Measurements from ENCODE around the gene OAS3. TPM values are rescaled to one million over a fixed set of nuclear protein-coding genes. Genes with fewer than 3 reads are reported as not detected.
"Not testable (repeated sequence)": the region's sequence is repeated elsewhere in the genome, so short reads cannot be mapped to it uniquely, and the experiment has no call there.

Gene OAS3, protein sequence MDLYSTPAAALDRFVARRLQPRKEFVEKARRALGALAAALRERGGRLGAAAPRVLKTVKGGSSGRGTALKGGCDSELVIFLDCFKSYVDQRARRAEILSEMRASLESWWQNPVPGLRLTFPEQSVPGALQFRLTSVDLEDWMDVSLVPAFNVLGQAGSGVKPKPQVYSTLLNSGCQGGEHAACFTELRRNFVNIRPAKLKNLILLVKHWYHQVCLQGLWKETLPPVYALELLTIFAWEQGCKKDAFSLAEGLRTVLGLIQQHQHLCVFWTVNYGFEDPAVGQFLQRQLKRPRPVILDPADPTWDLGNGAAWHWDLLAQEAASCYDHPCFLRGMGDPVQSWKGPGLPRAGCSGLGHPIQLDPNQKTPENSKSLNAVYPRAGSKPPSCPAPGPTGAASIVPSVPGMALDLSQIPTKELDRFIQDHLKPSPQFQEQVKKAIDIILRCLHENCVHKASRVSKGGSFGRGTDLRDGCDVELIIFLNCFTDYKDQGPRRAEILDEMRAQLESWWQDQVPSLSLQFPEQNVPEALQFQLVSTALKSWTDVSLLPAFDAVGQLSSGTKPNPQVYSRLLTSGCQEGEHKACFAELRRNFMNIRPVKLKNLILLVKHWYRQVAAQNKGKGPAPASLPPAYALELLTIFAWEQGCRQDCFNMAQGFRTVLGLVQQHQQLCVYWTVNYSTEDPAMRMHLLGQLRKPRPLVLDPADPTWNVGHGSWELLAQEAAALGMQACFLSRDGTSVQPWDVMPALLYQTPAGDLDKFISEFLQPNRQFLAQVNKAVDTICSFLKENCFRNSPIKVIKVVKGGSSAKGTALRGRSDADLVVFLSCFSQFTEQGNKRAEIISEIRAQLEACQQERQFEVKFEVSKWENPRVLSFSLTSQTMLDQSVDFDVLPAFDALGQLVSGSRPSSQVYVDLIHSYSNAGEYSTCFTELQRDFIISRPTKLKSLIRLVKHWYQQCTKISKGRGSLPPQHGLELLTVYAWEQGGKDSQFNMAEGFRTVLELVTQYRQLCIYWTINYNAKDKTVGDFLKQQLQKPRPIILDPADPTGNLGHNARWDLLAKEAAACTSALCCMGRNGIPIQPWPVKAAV
- polyA plus RNA-seq (ENCODE audit: insufficient read length), result 11.5 TPM
- long read RNA-seq, donor 1, full-length matches to known transcripts, result 2 of 2 reads
- long read RNA-seq, donor 1, partial matches to known transcripts, result 0 of 2 reads
- long read RNA-seq, donor 1, other reads (novel, unspliced or antisense), result 0 of 2 reads
- long read RNA-seq, donor 2, partial matches to known transcripts, result 0 of 1 reads
- long read RNA-seq, donor 2, other reads (novel, unspliced or antisense), result 0 of 1 reads
- long read RNA-seq, donor 3, partial matches to known transcripts, result 0 of 1 reads
- long read RNA-seq, donor 3, other reads (novel, unspliced or antisense), result 0 of 1 reads
- long read RNA-seq, donor 4, result 0 reads
- long read RNA-seq, donor 5, partial matches to known transcripts, result 0 of 1 reads
- long read RNA-seq, donor 5, other reads (novel, unspliced or antisense), result 0 of 1 reads
- long read RNA-seq, donor 6, partial matches to known transcripts, result 0 of 1 reads
- long read RNA-seq, donor 6, other reads (novel, unspliced or antisense), result 0 of 1 reads
- long read RNA-seq, donor 7, full-length matches to known transcripts, result 7 of 7 reads
- long read RNA-seq, donor 7, partial matches to known transcripts, result 0 of 7 reads
- long read RNA-seq, donor 7, other reads (novel, unspliced or antisense), result 0 of 7 reads
- long read RNA-seq, donor 8, partial matches to known transcripts, result 0 of 1 reads
- long read RNA-seq, donor 8, other reads (novel, unspliced or antisense), result 0 of 1 reads

- DNase-seq, result peak; percentile 78
Observed at GRCh38 chr12:112937741-112938719, at the start of gene OAS3. TSS of gene OAS3 (plus strand) at chr12:112938474. CDS start at chr12:112938531, 57 bp downstream.

DNA sequence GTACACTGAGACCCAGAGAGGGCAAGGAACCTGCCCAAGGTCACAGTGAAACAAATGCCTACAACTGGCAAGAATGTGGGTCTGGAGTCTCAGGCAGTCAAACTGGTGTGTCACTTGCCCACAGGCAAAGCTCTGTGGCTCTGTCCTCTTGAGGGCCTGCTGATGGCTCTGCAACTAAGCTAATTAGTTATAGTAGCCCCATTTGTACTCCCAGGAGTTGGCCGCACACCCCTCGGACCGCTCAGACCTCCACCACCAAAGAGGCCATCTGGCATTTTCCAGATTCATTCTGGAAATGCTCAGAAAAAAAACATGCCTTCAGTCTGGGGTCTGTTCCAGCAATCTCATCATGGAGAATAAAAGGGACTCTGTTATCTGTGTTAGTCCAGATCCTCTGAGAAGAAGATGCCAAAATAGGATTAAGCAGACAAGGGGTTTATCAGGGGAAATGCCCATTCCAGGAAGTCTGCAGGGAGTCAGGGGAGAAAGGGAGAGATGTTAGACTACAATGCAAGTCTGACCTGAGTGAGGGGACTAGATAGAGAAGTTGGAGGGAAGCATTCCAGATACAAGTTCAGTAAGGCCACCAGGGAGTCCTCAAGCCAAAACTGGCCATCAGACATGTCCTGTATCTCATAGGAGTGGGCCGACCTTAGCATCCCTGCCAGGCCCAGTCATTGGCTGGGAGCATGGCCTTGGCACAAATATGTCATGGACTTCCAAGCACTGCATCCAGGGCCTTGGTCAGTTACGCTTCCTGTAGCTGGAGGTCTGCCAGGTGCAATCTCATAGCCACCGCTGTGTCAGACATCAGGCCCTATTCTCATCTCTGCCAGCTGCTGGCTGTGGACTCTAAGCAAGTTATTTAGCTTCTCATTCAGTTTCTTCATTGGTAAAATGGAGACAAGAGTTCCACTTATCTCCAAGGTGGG is 46.9 kb upstream of the OAS3 start:
- DNase-seq, result no peak

GRCh38 chr12:112892856-112893255 is 45.4 kb upstream of the OAS3 start:
- no peak for DNase-seq

DNA sequence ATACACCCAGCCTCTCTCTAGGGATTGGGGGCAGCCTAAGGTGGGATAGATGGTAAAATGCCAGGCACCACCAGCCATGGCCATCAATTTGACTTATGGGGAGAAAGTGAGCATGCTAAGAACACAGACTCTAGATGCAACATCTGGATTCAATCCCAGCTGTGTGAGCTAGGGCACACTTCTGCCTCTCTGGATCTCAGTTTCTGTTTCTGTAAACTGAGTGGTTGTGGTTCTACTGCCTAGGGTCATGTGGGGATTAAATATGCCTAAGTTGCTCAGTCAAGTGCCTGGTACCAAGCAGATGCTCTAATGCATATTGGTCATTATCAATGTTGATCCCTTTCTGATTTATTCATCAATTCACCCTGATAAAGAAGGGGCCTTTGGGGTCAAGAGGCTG is 44.1 kb upstream of the OAS3 start:
- no peak for DNase-seq

DNA sequence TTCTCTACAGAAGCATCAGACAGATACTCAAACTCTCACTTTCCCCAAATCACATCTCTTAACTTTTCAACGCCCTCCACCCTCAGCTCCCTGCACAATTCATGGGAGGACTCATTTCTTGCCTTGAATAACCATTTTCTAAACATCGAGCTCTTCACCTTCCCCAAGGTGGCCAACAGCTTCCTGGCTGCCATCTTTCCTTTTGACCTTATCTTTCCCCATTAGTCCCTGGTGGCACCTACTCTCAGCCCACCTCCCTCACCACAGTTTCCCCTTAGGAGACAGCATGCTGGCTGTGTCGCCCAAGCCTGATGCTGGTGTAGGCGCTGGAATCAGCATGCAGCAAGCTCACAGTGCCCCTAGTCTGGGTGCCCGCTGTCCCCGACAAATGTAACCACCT is 39.9 kb upstream of the OAS3 start:
- no peak for DNase-seq

DNA sequence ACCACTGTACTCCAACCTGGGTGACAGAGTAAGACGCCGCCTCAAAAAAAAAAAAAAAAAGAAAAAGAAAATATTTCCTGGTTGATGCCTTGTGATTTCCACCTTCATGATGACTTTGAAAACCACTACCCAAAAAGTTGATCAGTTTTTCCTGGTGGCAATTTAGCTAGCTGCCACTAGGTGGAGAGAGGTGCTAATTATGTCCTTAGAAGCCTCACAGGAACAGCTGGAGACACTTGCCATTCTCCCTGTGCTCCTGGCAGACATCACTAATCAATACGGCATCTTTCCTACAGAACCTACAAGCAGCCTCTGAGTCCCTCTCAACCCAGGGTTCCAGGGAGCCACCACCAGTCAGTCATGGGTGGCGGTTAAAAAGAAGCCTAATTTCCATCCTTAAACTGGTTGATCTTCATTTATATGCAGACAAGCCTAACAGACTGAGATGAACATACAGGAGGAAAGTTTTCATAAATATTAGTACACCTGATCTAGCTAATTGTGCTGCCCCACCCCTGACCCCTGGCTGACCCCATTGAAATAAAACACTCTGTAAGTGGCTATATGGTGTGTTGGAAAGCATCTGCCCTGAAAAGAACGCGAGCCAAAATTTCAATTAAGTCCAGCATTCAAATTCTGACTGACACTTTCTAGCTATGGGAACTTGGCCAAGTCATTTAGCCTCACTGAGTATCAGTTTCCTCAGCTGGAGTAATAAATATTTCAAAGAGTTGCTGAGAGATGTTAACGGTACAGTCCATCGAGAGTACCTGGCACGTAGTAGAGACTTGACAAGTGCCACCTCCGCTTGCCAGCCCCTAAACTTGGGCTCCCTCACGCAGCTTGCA is 37.8 kb upstream of the OAS3 start:
- no peak for DNase-seq

DNA sequence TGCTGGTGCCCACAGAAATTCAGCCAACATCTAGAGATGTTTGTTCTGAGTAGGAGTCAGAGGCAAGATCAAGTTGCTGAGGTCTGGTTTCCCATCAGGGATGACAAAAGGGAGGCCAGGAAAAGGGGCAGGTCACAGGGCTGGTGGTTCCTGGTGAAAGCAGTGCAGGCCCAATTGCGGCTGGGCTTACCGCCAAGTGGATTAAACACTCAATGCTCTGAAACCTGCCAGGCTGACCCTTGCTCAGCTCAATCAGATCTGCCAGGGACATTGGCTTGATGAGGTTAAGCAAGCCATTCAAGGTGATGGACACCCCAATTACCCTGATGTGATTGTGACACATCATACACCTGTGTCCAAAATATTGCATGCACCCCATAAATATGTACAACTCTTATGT is 37.0 kb upstream of the OAS3 start:
- no peak for DNase-seq

DNA sequence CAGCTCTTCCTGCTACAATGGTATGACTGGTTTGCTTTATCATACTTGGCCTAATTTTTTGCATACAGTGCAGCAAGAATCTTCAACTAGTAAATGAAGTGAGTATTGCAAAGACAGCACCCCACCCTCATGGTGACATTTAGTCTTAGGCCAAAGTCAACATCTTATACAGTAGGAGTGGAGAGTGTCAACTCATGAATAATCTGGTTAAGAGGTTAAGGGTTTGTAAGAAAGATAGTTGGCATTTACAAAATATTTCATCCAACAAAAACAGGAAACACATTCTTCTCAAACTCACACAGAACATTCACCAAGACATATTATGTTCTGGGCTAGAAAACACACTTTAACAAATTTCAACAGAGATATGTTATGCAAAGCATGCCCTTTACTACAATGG is 33.7 kb upstream of the OAS3 start:
- no peak for DNase-seq

DNA sequence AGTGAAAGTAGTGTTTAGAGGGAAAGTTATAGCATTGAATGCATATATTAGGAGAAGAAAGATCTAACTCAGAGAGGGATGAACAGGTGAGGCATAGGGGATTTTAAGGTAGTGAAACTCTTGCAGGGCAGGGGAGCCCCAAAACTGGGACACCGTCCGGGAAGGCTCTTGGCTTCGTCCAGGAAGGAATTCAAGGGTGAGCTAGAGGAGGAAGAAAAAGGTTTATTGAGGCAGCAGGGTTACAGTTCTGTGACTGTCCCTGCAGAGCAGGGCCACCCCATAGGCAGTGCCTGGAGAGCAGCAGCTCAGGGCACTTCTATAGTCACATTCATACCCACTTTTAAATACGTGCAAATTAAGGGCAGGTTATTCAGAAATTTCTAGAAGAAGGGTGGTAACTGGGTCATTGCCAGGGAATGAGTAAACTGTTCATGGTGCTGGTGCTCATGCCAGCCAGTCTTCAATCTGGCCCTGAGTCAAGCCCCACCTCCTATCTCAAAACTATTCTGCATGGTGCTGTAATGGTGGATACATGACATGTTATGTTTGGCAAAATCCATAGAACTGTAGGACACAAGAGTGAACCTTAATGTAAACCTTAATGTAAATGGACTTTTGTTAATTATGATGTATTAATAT is 32.7 kb upstream of the OAS3 start:
- no peak for DNase-seq

GRCh38 chr12:112906712-112907414 is 31.4 kb upstream of the OAS3 start, which contains the start of gene OAS1:
TSS of gene OAS1 (plus strand) at chr12:112906962. CDS start at chr12:112907040, 78 bp downstream.
- peak; percentile 68 for DNase-seq

DNA sequence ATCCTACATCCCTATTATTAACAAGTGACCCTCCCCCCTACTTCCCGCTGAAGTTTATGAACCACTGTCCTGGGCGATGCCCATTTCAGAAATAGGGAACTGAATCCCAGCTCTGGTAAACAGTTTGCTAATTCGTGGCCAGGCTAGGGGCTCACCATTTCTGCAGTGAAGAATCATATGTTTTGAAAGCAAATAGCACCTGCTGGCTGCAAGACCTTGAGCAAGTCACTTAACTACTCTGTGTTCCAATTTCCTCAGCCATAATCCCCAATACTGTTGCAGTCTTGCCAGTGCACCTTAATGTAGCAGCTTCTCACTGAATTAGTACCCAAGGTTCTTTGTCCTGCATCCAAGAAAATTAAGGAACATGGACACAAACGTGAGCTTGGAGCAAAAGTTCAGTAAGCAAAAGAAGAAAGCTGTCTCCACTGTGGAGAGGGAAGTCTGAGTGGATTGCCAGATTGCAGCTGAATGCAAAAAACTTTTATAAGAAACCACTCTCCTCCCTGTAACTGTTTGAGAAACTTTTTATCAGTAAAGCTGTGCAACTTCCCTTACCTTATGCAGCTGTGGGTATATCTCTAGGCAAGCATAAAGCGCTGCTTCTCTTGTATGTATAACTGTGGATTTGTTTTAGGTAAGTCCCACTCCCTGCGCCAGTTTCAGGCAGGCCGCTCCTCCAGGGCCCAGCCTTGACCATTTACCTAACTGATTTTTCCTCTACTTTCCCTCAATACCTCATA is 30.7 kb upstream of the OAS3 start:
- no peak for DNase-seq

DNA sequence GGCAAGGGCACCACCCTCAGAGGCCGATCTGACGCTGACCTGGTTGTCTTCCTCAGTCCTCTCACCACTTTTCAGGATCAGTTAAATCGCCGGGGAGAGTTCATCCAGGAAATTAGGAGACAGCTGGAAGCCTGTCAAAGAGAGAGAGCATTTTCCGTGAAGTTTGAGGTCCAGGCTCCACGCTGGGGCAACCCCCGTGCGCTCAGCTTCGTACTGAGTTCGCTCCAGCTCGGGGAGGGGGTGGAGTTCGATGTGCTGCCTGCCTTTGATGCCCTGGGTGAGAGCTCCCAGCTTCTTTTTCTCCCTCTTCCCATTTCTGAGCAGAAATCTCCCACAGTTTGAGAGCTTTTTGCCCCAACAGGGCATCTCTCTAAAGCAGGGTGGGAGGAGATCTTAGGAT is 29.7 kb upstream of the OAS3 start:
- no peak for DNase-seq

DNA sequence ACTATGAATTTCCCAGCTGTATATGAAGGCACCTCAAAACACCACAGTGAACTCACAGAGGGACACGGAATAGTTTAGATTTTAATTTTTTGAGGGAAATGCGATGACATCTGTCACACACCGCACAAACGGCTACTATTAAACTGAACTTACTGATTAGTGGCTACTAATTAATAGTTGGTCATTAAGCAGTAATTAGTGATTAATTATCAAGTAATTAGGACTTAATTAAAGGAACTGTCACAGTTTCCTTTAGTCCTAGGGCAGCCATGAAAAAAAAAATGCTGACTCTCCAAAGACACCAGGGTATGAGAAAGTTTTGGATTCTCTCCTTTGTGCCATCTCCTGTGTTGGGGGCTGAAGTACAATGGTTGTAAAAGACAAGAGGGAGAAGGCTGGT is 28.6 kb upstream of the OAS3 start:
- no peak for DNase-seq

DNA sequence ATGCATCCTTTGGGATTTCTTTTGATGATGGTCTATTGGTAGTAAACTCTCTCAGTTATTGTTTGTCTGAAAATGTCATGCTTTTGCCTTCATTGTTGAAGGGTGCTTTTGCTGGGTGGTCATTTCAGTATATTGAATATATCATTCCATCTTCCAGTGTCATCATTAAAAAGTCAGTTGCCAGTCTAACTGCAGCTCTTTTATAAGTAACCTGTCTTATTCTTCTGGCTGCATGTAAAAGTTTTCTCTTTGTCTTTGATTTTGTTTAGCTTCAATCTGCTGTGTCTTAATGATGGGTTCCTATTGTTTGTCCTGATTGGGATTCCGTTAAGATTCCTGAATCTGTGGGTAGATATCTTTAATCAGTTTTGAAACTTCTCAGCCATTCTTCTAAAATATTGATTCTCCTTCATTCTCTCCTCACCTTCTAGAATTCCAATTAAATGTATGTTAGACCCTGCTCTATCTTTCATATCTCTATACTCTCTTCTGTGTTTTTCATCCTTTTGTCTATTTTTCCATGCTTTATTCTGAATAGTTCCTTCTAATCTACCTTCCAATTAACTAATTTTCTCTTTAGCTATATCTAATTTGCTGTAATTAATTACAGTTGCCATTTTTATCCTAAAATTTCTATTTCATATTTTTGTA is 25.1 kb upstream of the OAS3 start:
- no peak for DNase-seq

DNA sequence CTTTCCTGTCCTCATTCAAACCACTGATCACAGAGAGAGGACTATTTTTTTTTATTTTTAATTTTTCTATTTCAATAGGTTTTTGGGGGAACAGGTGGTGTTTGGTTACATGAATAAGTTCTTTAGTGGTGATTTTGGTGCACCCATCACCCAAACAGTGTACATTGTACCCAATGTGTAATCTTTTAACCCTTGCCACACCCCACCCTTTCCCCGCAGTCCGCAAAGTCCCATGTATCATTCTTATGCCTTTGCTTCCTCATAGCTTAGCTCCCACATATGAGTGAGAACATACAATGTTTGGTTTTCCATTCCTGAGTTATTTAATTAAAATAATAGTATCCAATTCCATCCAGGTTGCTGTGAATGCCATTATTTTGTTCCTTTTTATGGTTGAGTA is 24.4 kb upstream of the OAS3 start:
- DNase-seq, result not testable (repeated sequence)
